Hepatocyte (in vitro differentiated cells): ENCODE measurements around the gene MYH4.

Experiments
- CTCF ChIP-seq: fragments of 200-600 bp; sonication (generic); IDR thresholded peaks from 2 replicates; pipeline ENCODE4 v1.5.1; 2016; ENCODE audit warnings: antibody characterized with exemption, mild to moderate bottlenecking; ENCODE audit not compliant: poor library complexity
- EZH2 ChIP-seq: fragments of 200-600 bp; sonication (generic); IDR thresholded peaks from 2 replicates; pipeline ENCODE4 v1.6.1; 2016; ENCODE audit warnings: antibody characterized with exemption, mild to moderate bottlenecking, borderline replicate concordance

- TF ChIP-seq EZH2 (no peak), CTCF (no peak)
Observed at GRCh38 chr17:10458701-10459100, 10.7 kb downstream of the MYH4 start.
